Activated B cell treated with CpG ODN at 0.5 μM for 24 hours (primary cell): ENCODE measurements around the gene RBM25. TPM values are rescaled to one million over a fixed set of nuclear protein-coding genes. Genes with fewer than 3 reads are reported as not detected.
"Not testable (repeated sequence)": the region's sequence is repeated elsewhere in the genome, so short reads cannot be mapped to it uniquely, and the experiment has no call there.

Experiments used
- ATAC-seq: fragments of 200-7000 bp; cut with Tn5 transposase; one replicate; pipeline ENCODE4 v1.10.0; 2021; ENCODE audit warnings: low read depth, mild to moderate bottlenecking, moderate library complexity
- CTCF ChIA-PET: fragments of 350-600 bp; sonication (Branson Sonifier 250); formaldehyde crosslinking; loops from one replicate; lab custom pipeline; 2021; ENCODE audit warnings: antibody characterized with exemption; lab: Charles Lee
- POLR2A ChIA-PET: fragments of 350-600 bp; sonication (Branson Sonifier 250); formaldehyde crosslinking; loops from one replicate; lab custom pipeline; 2021; ENCODE audit warnings: antibody characterized with exemption; lab: Charles Lee
- DNase-seq: peaks from one replicate; pipeline ENCODE4 v3.0.0; 2022
- H3K27ac Mint-ChIP-seq: one replicate; pipeline ENCODE4 v1.8.0; 2020; ENCODE audit warnings: mixed read lengths
- H3K27me3 Mint-ChIP-seq: one replicate; pipeline ENCODE4 v1.8.0; 2021; ENCODE audit warnings: mixed read lengths
- H3K36me3 Mint-ChIP-seq: one replicate; pipeline ENCODE4 v1.8.0; 2021; ENCODE audit warnings: low read depth, mixed read lengths
- H3K4me1 Mint-ChIP-seq: one replicate; pipeline ENCODE4 v1.8.0; 2021; ENCODE audit warnings: mixed read lengths
- H3K4me3 Mint-ChIP-seq: one replicate; pipeline ENCODE4 v1.8.0; 2020; ENCODE audit warnings: mild to moderate bottlenecking, mixed read lengths
- H3K9me3 Mint-ChIP-seq: one replicate; pipeline ENCODE4 v1.8.0; 2020; ENCODE audit warnings: mixed read lengths
- intact Hi-C: fragments of 100-400 bp; cut with micrococcal nuclease; formaldehyde crosslinking; loops from one replicate; pipeline ENCODE4 v1.15.1; 2024
- total RNA-seq: library from RNA; stranded (reverse); gene quantifications from 2 replicates; pipeline ENCODE4 v1.2.3, GENCODE V29; 2022
- TF ChIP-seq, protein P1 (sequence below): fragments of 200-600 bp; IDR thresholded peaks from one replicate; pipeline ENCODE4 v1.8.0; 2022; ENCODE audit warnings: antibody characterized with exemption, mild to moderate bottlenecking

The RBM25 gene
- total RNA-seq, 1 donor from 2014 or later: 123 TPM

DNA sequence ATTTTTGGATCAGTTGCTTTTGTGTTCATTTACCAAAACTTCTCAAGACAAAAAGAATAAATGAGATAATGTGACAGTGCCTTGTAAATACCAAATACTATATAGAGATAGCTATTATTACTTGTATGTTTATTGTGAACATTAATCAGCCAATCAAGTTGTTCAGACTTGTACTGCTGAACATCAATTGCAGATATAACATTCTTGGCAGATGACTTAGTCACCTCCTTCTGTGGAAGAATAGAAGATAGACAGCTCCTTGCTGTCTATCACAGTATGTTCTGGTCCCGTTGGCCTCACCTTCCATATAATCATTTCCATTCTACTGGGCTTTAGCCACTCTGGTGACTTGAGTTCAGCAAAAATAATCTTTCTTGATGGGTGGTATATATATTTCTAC is 108.1 kb downstream of the RBM25 start:
- TF ChIP-seq, protein P1, sequence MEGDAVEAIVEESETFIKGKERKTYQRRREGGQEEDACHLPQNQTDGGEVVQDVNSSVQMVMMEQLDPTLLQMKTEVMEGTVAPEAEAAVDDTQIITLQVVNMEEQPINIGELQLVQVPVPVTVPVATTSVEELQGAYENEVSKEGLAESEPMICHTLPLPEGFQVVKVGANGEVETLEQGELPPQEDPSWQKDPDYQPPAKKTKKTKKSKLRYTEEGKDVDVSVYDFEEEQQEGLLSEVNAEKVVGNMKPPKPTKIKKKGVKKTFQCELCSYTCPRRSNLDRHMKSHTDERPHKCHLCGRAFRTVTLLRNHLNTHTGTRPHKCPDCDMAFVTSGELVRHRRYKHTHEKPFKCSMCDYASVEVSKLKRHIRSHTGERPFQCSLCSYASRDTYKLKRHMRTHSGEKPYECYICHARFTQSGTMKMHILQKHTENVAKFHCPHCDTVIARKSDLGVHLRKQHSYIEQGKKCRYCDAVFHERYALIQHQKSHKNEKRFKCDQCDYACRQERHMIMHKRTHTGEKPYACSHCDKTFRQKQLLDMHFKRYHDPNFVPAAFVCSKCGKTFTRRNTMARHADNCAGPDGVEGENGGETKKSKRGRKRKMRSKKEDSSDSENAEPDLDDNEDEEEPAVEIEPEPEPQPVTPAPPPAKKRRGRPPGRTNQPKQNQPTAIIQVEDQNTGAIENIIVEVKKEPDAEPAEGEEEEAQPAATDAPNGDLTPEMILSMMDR: no peak

GRCh38 chr14:73167727-73168126 is 109.4 kb downstream of the RBM25 start:
- POLR2A ChIA-PET: no interaction called here
- CTCF ChIA-PET: no interaction called here
- no peak for ATAC-seq

More for the DNA sequence above, 108.1 kb downstream of the RBM25 start:
- Mint-ChIP-seq H3K9me3 (no peaks in the 10 kb centered on the region), H3K4me3 (no peak overlapping the region), H3K27me3 (no peaks in the 10 kb centered on the region), H3K4me1 (no peaks in the 10 kb centered on the region), H3K27ac (no peak overlapping the region), H3K36me3 (peaks cover 78% of the 10 kb centered on the region)
- ATAC-seq (no peak), DNase-seq (no peak)
- CTCF ChIA-PET: no interaction called here
- intact Hi-C loops: no loop called here
- POLR2A ChIA-PET: no interaction called here

DNA sequence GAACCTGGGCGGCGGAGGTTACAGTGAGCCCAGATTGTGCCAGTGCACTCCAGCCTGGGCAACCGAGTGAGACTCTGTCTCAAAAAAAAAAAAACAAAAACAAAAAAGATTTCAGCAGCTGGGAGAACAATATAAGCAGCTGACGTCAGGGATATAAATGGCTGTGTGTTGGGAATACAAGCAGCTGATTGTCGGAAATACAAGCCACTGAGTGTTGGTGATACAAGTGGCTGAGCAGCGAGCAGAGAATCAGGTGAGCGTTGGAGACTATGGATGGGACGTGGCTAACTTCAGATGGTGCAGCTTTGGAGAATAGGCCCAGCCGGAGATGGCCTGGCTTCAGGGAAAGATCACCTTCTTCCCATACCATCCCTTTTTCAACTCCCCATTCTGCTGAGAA is 109.9 kb downstream of the RBM25 start:
- no peaks in the 10 kb centered on the region for H3K4me1 Mint-ChIP-seq
- H3K4me3 Mint-ChIP-seq: no peak overlapping the region
- intact Hi-C loops: no loop called here
- POLR2A ChIA-PET: no interaction called here
- H3K9me3 Mint-ChIP-seq: no peaks in the 10 kb centered on the region
- peaks cover 82% of the 10 kb centered on the region for H3K36me3 Mint-ChIP-seq
- H3K27ac Mint-ChIP-seq: no peak overlapping the region
- CTCF ChIA-PET: no interaction called here
- ATAC-seq (no peak), DNase-seq (no peak)
- TF ChIP-seq, protein P1: no peak
- no peaks in the 10 kb centered on the region for H3K27me3 Mint-ChIP-seq

More at GRCh38 chr14:73167727-73168126, 109.4 kb downstream of the RBM25 start:
- TF ChIP-seq, protein P1: no peak
- H3K27me3 Mint-ChIP-seq: no peaks in the 10 kb centered on the region
- H3K4me3 Mint-ChIP-seq: no peak overlapping the region
- peaks cover 82% of the 10 kb centered on the region for H3K36me3 Mint-ChIP-seq
- H3K4me1 Mint-ChIP-seq: no peaks in the 10 kb centered on the region
- H3K9me3 Mint-ChIP-seq: no peaks in the 10 kb centered on the region
- intact Hi-C loops: no loop called here
- no peak overlapping the region for H3K27ac Mint-ChIP-seq
- DNase-seq: no peak

DNA sequence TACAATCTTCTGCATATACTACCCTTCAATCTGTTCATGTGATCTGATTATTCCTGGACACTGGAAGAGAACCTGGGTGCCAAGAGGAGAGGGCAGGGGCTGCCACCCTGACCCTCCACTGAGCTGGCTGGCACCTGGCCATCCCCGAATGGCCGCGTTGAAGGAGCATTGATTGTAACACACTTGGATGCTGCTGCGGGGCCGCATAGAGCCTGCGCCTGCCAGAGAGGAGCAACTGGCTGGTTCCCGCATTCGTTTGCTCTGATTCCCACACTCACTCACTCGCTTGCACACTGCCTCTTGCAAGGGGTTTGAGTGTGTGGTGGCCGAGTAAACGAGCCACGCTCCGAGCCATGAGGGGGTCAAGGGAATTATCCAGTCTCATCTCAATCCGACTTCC is 110.4 kb downstream of the RBM25 start:
- intact Hi-C loops: no loop called here
- TF ChIP-seq, protein P1: no peak
- ChIA-PET POLR2A (no interaction called here), CTCF (no interaction called here)
- Mint-ChIP-seq H3K36me3 (peaks cover 82% of the 10 kb centered on the region), H3K4me3 (no peak overlapping the region), H3K4me1 (no peaks in the 10 kb centered on the region), H3K27ac (no peak overlapping the region), H3K27me3 (no peaks in the 10 kb centered on the region), H3K9me3 (no peaks in the 10 kb centered on the region)
- DNase-seq (no peak), ATAC-seq (no peak)

DNA sequence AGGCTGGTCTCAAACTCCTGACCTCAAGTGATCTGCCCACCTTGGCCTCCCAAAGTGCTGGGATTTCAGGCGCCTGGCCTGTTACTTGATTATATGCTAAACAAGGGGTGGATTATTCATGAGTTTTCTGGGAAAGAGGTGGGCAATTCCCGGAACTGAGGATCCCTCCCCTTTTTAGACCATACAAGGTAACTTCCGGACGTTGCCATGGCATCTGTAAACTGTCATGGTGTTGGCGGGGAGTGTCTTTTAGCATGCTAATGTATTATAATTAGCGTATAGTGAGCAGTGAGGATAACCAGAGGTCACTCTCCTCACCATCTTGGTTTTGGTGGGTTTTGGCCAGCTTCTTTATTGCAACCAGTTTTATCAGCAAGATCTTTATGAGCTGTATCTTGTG is 111.5 kb downstream of the RBM25 start:
- DNase-seq, H3K27ac Mint-ChIP-seq, ATAC-seq, H3K27me3 Mint-ChIP-seq, POLR2A ChIA-PET, H3K4me1 Mint-ChIP-seq, CTCF ChIA-PET, H3K4me3 Mint-ChIP-seq, H3K9me3 Mint-ChIP-seq: not testable (repeated sequence)
- H3K36me3 Mint-ChIP-seq: peaks cover 84% of the 10 kb centered on the region
- intact Hi-C loops: loop anchor here (5.0 kb wide), 1 partner anchor 127 kb away; no protein-coding TSS in a partner anchor

DNA sequence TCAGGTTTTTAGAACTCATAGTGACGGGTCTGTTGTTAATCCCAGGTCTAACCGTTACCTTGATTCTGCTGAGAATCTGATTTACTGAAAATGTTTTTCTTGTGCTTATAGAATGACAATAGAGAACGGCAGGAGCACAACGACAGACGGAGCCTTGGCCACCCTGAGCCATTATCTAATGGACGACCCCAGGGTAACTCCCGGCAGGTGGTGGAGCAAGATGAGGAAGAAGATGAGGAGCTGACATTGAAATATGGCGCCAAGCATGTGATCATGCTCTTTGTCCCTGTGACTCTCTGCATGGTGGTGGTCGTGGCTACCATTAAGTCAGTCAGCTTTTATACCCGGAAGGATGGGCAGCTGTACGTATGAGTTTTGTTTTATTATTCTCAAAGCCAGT is 112.4 kb downstream of the RBM25 start:
- CTCF ChIA-PET: no interaction called here
- TF ChIP-seq, protein P1: no peak
- Mint-ChIP-seq H3K4me1 (no peaks in the 10 kb centered on the region), H3K27ac (no peak overlapping the region), H3K4me3 (no peak overlapping the region), H3K27me3 (no peaks in the 10 kb centered on the region), H3K36me3 (peaks cover 86% of the 10 kb centered on the region), H3K9me3 (no peaks in the 10 kb centered on the region)
- ATAC-seq (no peak), DNase-seq (no peak)
- intact Hi-C loops: loop anchor here (5.0 kb wide), 1 partner anchor 127 kb away; no protein-coding TSS in a partner anchor
- POLR2A ChIA-PET: no interaction called here
